Cerebellar cortex (tissue), 1 donor: ENCODE measurements around the gene ARL8B.

Experiments used
- DNase-seq: peaks from one replicate; pipeline ENCODE4 v3.0.0-alpha.2; 2015; ENCODE audit warnings: low spot score

The ARL8B gene

DNA sequence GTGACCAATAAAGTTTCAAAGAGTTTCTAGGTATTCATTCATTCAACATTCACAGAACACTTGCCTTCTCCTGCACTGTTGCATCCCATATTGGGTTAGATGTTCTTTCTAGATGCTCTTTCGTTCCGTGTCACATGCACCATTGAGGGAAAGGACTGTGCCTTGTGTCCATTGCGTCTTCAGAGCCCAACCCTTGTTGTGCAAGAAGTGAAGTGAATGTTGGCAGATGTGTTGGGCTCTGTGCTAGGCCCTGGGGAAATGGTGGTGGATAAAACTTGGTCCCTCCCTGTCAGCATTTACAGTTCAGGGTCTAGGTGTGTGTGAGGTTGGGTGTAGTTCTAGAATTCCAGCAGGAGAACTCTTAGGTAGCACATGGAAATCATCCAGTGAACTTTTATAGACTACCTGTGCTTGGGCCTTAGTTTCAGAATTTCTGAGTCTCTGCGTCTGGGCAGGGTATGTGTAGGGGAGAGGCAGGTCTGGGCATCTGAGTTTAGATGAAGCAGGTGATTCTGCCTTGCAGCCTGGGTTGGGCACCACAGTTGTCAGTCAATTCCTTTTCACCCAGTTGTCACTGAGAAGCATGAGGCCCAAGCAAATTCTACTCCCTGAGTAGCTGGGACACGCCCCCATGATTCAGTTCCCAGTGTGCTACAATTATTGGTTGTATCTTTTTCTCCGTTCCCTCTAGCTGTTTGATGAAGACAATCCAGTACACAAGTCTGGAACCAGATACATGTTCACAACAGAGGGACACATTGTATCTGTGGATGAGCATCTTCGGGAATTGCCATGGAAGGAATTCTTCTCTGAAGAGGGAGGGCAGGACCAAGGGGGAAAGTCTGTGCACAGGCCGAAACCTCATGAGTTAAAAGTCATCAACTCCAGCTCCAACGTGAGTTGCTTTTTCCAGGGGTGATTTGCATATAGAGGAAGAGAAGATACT is 90.8 kb downstream of the ARL8B start:
- no peak for DNase-seq

- DNase-seq, result no peak
These were observed 91.5 kb downstream of the ARL8B start for GRCh38 chr3:5213574-5213966.

GRCh38 chr3:5214352-5214751 is 92.3 kb downstream of the ARL8B start:
- no peak for DNase-seq

DNA sequence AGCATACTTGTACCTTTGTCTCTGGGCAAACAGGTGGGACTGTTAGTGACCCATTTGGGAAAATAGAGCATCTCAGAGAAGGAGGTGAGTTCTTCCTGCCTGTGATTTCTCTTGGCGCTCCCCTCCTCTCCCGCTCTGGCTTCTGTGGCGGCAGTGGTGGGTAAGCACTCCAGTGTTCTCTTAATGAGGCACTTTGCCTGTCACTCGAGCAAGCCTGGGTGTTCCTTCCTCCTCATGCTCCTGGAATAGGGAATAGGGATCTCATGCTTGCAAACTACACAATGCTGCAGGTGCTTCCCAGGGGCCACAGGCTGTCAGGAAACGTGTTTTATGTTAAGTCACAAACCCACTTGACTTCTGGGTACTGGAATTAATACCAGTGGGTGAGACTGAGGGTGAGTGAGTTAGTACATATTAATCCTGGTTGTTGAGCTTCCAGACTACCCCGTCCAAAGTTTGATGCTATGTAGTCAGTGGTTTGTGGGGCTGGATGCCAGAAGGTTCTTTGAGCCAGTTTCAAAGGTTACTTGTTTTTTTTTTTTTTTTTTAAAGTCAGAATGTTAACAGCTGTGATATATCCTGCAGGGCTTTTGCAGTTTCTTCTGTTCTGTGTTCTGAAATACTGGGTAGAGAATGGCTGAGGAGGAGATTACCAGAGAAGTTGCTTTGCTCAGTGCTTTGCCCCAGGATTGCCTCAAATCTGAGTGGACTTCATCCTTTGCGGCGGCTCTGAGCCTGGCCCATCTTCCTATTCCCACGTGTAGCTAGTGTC is 95.9 kb downstream of the ARL8B start:
- DNase-seq, result no peak

DNA sequence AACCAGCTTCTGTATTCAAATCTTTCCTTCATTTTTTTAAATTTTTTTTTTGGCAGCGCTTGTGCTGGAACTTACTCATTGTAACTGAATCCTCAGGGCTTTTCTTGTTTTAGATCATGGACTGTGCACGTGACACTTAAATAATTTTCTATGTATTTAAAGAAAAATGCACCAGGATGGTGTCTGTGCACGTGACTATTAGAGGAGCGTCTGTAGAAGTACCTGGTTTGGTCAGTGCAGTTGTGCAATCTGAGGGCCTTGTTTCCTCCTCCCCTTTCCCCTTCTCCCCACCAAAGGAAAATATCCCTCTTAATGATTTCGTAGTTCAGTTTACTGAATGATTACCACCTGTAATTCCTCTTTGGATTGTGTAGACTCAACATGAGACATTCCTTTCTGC is 96.7 kb downstream of the ARL8B start:
- no peak for DNase-seq

DNA sequence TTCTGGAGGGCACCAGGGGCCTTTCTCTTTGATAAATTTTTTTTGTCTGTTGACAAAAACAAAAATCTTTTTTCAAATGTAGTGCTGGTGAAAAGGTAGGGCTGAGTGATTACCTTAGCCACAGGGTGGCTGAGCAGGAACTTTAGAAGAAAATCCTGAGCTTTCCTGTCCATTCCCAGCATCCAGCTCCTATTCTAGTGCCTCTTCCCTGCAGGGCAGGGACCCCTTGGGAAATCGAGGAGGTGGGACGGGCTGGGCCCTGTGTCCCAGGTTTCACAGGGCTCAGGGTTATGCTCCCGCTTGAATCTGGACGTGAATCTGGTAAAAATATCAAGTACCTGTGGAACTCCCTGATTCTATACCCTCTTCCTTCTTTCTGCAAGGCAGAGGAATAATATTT is 97.1 kb downstream of the ARL8B start:
- DNase-seq, result no peak

DNA sequence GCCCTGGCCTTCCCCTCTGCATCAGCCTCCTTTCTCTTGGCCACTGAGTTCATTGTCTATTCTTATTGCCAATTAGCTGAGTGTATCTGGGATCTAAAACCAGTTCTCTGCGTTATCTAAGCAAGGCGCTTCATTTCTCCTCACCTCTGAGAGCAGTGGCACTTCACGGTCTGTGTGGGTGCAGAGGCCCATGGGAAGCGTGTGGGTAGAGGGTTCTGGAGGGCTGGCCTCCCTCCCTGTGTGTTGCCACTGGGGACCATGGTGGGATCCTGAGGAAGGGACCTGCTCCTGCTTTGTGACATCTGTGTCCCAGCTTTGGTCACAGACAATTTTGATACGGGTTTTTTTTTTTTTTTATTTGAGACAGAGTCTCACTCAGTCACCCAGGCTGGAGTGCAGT is 98.1 kb downstream of the ARL8B start:
- DNase-seq, result no peak

GRCh38 chr3:5220667-5221431 is 98.8 kb downstream of the ARL8B start:
- no peak for DNase-seq

DNA sequence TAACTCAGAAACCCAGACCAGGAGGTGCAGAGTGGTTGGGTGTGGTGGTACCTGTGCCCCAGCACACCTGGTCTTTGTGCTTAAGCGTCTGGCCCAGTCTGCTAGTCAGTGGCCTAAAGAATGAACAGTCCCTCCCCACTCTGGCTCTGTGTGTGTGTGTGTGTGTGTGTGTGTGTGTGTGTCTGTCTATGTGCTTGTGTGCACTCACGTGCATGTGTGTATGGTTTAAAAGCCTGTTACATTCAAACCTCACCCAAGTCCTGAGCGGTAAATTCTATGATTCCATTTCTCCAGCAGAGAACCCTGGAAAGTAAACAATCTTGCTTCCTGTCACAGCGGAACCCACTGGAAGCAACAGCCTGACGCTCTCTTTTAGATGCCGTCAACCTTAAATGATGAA is 99.6 kb downstream of the ARL8B start:
- no peak for DNase-seq

- DNase-seq, result no peak
These were observed 100.4 kb downstream of the ARL8B start for GRCh38 chr3:5222283-5223005.

GRCh38 chr3:5226783-5227182 is 104.7 kb downstream of the ARL8B start:
- DNase-seq, result peak; percentile 17

DNA sequence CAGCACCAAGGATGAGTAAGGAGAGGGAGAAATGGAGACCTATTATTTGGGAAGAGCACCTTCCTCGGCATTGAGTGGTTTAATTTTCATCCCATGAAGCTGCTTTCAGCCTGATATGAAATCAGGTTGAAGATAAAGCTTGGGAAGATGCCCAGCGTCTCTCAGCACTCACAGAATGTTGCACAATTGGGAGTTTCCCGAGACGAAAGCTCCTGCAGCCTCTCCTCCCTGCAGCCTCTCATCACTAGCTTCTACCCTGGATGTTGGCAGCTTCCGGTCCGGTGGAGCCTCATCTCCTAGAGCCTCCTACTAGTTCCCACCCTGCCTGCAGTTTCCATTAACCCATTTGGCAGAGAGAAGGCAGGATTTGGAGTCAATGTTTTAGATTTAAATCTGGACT is 105.7 kb downstream of the ARL8B start:
- DNase-seq, result no peak

DNA sequence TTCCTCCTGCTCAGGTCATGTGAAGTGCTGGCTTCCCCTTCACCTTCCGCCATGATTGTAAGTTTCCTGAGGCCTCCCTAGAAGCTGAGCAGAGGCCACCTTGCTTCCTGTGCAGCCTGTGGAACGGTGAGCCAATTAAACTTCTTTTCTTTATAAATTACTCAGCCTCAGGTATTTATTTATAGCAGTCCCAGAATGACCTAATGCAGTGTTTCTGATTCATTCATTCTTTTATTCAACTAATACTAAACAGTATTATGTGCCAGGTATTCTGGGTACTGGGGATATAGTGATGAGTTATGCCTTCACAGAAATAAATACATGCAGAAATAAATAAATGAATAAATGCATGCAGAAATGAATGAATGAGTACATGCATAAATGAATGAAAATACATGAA is 107.3 kb downstream of the ARL8B start:
- DNase-seq, result no peak
